HCT116 (cell line): Measurements from ENCODE around the gene METTL25B. TPM values are rescaled to one million over a fixed set of nuclear protein-coding genes. Genes with fewer than 3 reads are reported as not detected.
A peak's percentile ranks its signal among the peaks of the same experiment; 100 is the strongest.

Source experiments
- ATAC-seq: fragments of 200-7000 bp; cut with Tn5 transposase; 2 replicates; pipeline ENCODE4 v1.9.1; 2020; ENCODE audit warnings: mild to moderate bottlenecking, moderate library complexity
- BruUV-seq: library from RNA; stranded (reverse); fragments of 400-500 nt; replicated peaks from 2 replicates; lab custom pipeline; 2021; lab: Mats Ljungman, UMichigan
- CTCF ChIA-PET: fragments of 300-600 bp; sonication (Branson Sonifier 250); formaldehyde crosslinking; loops from one replicate; lab custom pipeline; 2021; ENCODE audit warnings: antibody characterized with exemption; lab: Charles Lee
- POLR2A ChIA-PET: fragments of 300-600, 350-600 bp; sonication (Branson Sonifier 250); formaldehyde crosslinking; loops from one replicate; lab custom pipeline; 2021; ENCODE audit warnings: antibody characterized with exemption; lab: Charles Lee
- RAD21 ChIA-PET, 2 experiments: fragments of 300-600 bp; sonication (Branson Sonifier 250); formaldehyde crosslinking; loops; one replicate each; lab custom pipeline; 2023; ENCODE audit warnings: low total read pairs in 2 of 2; ENCODE audit not compliant: uncharacterized antibody in 2 of 2, unreplicated experiment in 2 of 2, low non-redundant PET in 1 of 2; lab: Charles Lee
- DNase-seq: peaks from one replicate; pipeline ENCODE4 v3.0.0-alpha.2; 2010; ENCODE audit warnings: low read depth, low spot score
- H2AFZ ChIP-seq: fragments of 200-600 bp; shearing (Covaris generic), sonication (generic); 2 replicates; pipeline ENCODE4 v1.6.1; 2017; ENCODE audit warnings: low read depth, mixed run types, mixed read lengths, antibody characterized with exemption, low read length; ENCODE audit not compliant: poor library complexity, severe bottlenecking
- H3K27ac ChIP-seq: 2 replicates; pipeline ENCODE4 v1.5.1; 2012; ENCODE audit warnings: low read depth, low read length
- H3K27me3 ChIP-seq: fragments of 200-600 bp; sonication (generic); 2 replicates; pipeline ENCODE4 v1.6.1; 2016; ENCODE audit warnings: mixed run types, low read length, mixed read lengths; ENCODE audit not compliant: insufficient read depth
- H3K36me3 ChIP-seq, 2 experiments: fragments of 200-500 bp in 1 of 2; fragments of 200-600 bp in 1 of 2; sonication (Bioruptor generic) in 1 of 2; sonication (generic) in 1 of 2; 2 replicates each; pipeline versions ENCODE4 v1.5.1 to v1.6.1; 2014 to 2016; ENCODE audit warnings: low read length in 2 of 2, inconsistent platforms in 1 of 2, mixed read lengths in 1 of 2, mixed run types in 1 of 2; ENCODE audit not compliant: insufficient read depth in 2 of 2, control insufficient read depth in 1 of 2
- H3K4me1 ChIP-seq, 2 experiments: fragments of 200-600 bp in 1 of 2; sonication (generic) in 1 of 2; 2 replicates each; pipeline versions ENCODE4 v1.5.1 to v1.6.1; 2012 to 2017; ENCODE audit warnings: low read length in 2 of 2, inconsistent platforms in 1 of 2, mild to moderate bottlenecking in 1 of 2, mixed read lengths in 1 of 2, mixed run types in 1 of 2, moderate library complexity in 1 of 2; ENCODE audit not compliant: insufficient read depth in 2 of 2, control insufficient read depth in 1 of 2
- H3K4me2 ChIP-seq: fragments of 200-600 bp; sonication (generic); 2 replicates; pipeline ENCODE4 v1.6.1; 2017; ENCODE audit warnings: mixed run types, low read length, mixed read lengths
- H3K4me3 ChIP-seq, 2 experiments: fragments of 200-600 bp in 1 of 2; sonication (generic) in 1 of 2; replicated peaks in 1 of 2; 2 replicates each; pipeline ENCODE4 v1.5.1; 2011 to 2016; ENCODE audit warnings: low read length in 2 of 2, control low read depth in 1 of 2, low read depth in 1 of 2, mild to moderate bottlenecking in 1 of 2, mixed read lengths in 1 of 2, mixed run types in 1 of 2
- H3K79me2 ChIP-seq: fragments of 200-600 bp; sonication (generic); 2 replicates; pipeline ENCODE4 v1.6.1; 2017; ENCODE audit warnings: mild to moderate bottlenecking, mixed run types, low read length, moderate library complexity, mixed read lengths; ENCODE audit not compliant: insufficient read depth
- H3K9ac ChIP-seq: fragments of 200-600 bp; sonication (generic); 2 replicates; pipeline ENCODE4 v1.6.1; 2016; ENCODE audit warnings: low read length, mixed read lengths
- H3K9me2 ChIP-seq: fragments of 200-600 bp; sonication (generic), shearing (Covaris generic); 2 replicates; pipeline ENCODE4 v1.6.1; 2017; ENCODE audit warnings: mixed run types, mild to moderate bottlenecking, moderate library complexity; ENCODE audit not compliant: insufficient read depth
- H3K9me3 ChIP-seq, 2 experiments: fragments of 200-500 bp in 1 of 2; fragments of 200-600 bp in 1 of 2; sonication (Bioruptor generic) in 1 of 2; sonication (generic) in 1 of 2; 2 replicates each; pipeline ENCODE4 v1.6.1; 2014 to 2017; ENCODE audit warnings: low read length in 2 of 2, mixed read lengths in 2 of 2, inconsistent platforms in 1 of 2, low read depth in 1 of 2, mild to moderate bottlenecking in 1 of 2, mixed run types in 1 of 2, moderate library complexity in 1 of 2; ENCODE audit not compliant: control insufficient read depth in 1 of 2, insufficient read depth in 1 of 2
- H4K20me1 ChIP-seq: fragments of 200-600 bp; sonication (generic), shearing (Covaris generic); 2 replicates; pipeline ENCODE4 v1.6.1; 2017; ENCODE audit warnings: mixed run types, mild to moderate bottlenecking, moderate library complexity; ENCODE audit not compliant: insufficient read depth
- CEBPB ChIP-seq: IDR thresholded peaks from 2 replicates; pipeline ENCODE4 v1.6.1; 2012; ENCODE audit warnings: low read depth
- CTCF ChIP-seq, 3 experiments: fragments of 200-600 bp in 1 of 3; sonication (generic) in 1 of 3; IDR thresholded peaks in 2 of 3; conservative IDR thresholded peaks in 1 of 3; 2 replicates each; pipeline ENCODE4 v1.5.1; 2012 to 2017; ENCODE audit warnings: low read depth in 2 of 3, low read length in 2 of 3, antibody characterized with exemption in 1 of 3, borderline replicate concordance in 1 of 3, control low read depth in 1 of 3, mild to moderate bottlenecking in 1 of 3, mixed read lengths in 1 of 3, mixed run types in 1 of 3, moderate library complexity in 1 of 3; ENCODE audit not compliant: insufficient read depth in 1 of 3
- ELF1 ChIP-seq: IDR thresholded peaks from 2 replicates; pipeline ENCODE4 v1.6.1; 2012; ENCODE audit warnings: low read depth, borderline replicate concordance
- FOSL1 ChIP-seq: IDR thresholded peaks from 2 replicates; pipeline ENCODE4 v1.6.1; 2012; ENCODE audit warnings: low read depth
- SIN3A ChIP-seq: IDR thresholded peaks from 2 replicates; pipeline ENCODE4 v1.6.1; 2012; ENCODE audit warnings: low read depth
- SRF ChIP-seq: IDR thresholded peaks from 2 replicates; pipeline ENCODE4 v1.6.1; 2012; ENCODE audit warnings: low read depth
- TCF7L2 ChIP-seq: IDR thresholded peaks from 2 replicates; pipeline ENCODE4 v1.7.0; 2011; ENCODE audit warnings: borderline replicate concordance, inconsistent platforms; ENCODE audit not compliant: insufficient read depth, insufficient read length; ENCODE audit errors: extremely low read depth
- intact Hi-C: fragments of 100-400 bp; cut with micrococcal nuclease; formaldehyde crosslinking; loops from 2 replicates; pipeline ENCODE4 v1.10.0; 2022
- total RNA-seq: library from RNA; stranded (reverse); gene quantifications from one replicate; pipeline ENCODE4 v1.2.1, GENCODE V29; 2021; ENCODE audit not compliant: unreplicated experiment
- TF ChIP-seq, protein P1 (sequence below): IDR thresholded peaks from 2 replicates; pipeline ENCODE4 v1.6.1; 2012

METTL25B gene
- total RNA-seq, 1 experiment from 2014 or later: 36.5 TPM

- intact Hi-C loops: no loop called here
- POLR2A ChIA-PET: no interaction called here
- Histone ChIP-seq H4K20me1 (no peaks in the 10 kb centered on the region), H3K9me3 (no peaks in the 10 kb centered on the region), H3K79me2 (peaks cover 97% of the 10 kb centered on the region), H3K9me2 (no peaks in the 10 kb centered on the region), H3K9ac (no peak overlapping the region), H3K4me1 (peaks cover 7 to 11% of the 10 kb centered on the region in 2 experiments), H3K27me3 (no peaks in the 10 kb centered on the region), H3K36me3 (peaks cover 5 to 22% of the 10 kb centered on the region in 2 experiments; a peak in 2 of 4 replicates), H3K4me3 (no peak overlapping the region), H3K27ac (no peak overlapping the region), H2AFZ (no peak overlapping the region), H3K4me2 (no peak overlapping the region)
- no peak for TF ChIP-seq TCF7L2
- no peak for TF ChIP-seq CEBPB
- TF ChIP-seq SRF: no peak
- TF ChIP-seq SIN3A: no peak
- TF ChIP-seq ELF1: no peak
- no peak for TF ChIP-seq FOSL1
- peak in 1 of 3 experiments; percentile 27; a peak in 1 of 6 replicates for TF ChIP-seq CTCF (IDR thresholded peaks at IDR 0.05 in 2 of 3, conservative IDR thresholded peaks at IDR 0.05 in 1 of 3; ENCODE audit: borderline replicate concordance in 1 of 3, insufficient read depth in 1 of 3, low read depth in 2 of 3, low read length in 2 of 3)
- no TSS peak for BruUV-seq
- RAD21 ChIA-PET: no interaction called here
- no peak for DNase-seq
- CTCF ChIA-PET: no interaction called here
- peak; percentile 50; the same call in 1 of the 2 replicates for ATAC-seq
Observed at GRCh38 chr1:156773607-156774006, 45.3 kb downstream of the METTL25B start.

GRCh38 chr1:156775799-156776198 lies 47.5 kb downstream of the METTL25B start:
- DNase-seq (no peak), ATAC-seq (no peak)
- no TSS peak for BruUV-seq
- H2AFZ ChIP-seq: no peak overlapping the region
- H4K20me1 ChIP-seq: no peaks in the 10 kb centered on the region
- 0 out of 4 replicates have a peak, but pooled peaks cover 0 to 3% of the 10 kb centered on the region in 2 experiments for H3K4me1 ChIP-seq
- H3K79me2 ChIP-seq: peaks cover 95% of the 10 kb centered on the region
- CTCF ChIA-PET: no interaction called here
- H3K4me2 ChIP-seq: no peak overlapping the region
- no peaks in the 10 kb centered on the region for H3K27me3 ChIP-seq
- H3K36me3 ChIP-seq: peaks cover 5 to 13% of the 10 kb centered on the region in 2 experiments; a peak in 2 of 4 replicates
- no peak overlapping the region for H3K9ac ChIP-seq
- no peaks in the 10 kb centered on the region for H3K9me3 ChIP-seq
- H3K9me2 ChIP-seq: no peaks in the 10 kb centered on the region
- H3K27ac ChIP-seq: no peak overlapping the region
- intact Hi-C loops: no loop called here
- H3K4me3 ChIP-seq: no peak overlapping the region
- POLR2A ChIA-PET: no interaction called here
- TF ChIP-seq, protein P1, sequence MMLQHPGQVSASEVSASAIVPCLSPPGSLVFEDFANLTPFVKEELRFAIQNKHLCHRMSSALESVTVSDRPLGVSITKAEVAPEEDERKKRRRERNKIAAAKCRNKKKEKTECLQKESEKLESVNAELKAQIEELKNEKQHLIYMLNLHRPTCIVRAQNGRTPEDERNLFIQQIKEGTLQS: no peak
- RAD21 ChIA-PET: interaction anchor here in 1 of 2 experiments (0.7 kb wide), 1 partner anchor 35 kb away, joined by 3 read pairs; the partner anchor contains the start of gene MRPL24
